Measurements from ENCODE around the gene KCTD15.

DNA sequence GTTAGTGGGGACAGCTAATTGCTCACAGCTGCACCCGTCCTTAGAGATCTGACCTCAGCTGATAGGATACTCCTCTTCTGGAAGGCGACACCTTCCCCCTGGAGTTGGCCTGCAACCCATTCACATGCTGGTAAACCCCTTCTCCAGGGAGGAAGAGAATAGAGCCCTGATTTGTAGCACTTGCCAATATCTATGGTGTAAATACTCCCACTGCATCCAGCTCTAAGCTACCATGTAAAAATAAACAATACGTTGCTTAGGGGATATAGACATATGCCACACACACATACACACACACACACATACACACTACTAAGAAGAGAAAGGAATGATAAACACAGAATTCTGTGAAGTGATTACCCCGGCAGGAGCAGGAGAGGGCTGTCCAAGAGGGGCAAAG, 49.4 kb upstream of the KCTD15 start:
- TF ChIP-seq, protein P1, sequence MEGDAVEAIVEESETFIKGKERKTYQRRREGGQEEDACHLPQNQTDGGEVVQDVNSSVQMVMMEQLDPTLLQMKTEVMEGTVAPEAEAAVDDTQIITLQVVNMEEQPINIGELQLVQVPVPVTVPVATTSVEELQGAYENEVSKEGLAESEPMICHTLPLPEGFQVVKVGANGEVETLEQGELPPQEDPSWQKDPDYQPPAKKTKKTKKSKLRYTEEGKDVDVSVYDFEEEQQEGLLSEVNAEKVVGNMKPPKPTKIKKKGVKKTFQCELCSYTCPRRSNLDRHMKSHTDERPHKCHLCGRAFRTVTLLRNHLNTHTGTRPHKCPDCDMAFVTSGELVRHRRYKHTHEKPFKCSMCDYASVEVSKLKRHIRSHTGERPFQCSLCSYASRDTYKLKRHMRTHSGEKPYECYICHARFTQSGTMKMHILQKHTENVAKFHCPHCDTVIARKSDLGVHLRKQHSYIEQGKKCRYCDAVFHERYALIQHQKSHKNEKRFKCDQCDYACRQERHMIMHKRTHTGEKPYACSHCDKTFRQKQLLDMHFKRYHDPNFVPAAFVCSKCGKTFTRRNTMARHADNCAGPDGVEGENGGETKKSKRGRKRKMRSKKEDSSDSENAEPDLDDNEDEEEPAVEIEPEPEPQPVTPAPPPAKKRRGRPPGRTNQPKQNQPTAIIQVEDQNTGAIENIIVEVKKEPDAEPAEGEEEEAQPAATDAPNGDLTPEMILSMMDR (IDR thresholded peaks at IDR 0.05): no peak
- no peak for TF ChIP-seq EZH2 (IDR thresholded peaks at IDR 0.05; ENCODE audit: borderline replicate concordance, insufficient read depth, low read depth, low read length, poor library complexity, severe bottlenecking)
